ENCODE measurements around the gene FBXL14. TPM values are rescaled to one million over a fixed set of nuclear protein-coding genes. Genes with fewer than 3 reads are reported as not detected.

FBXL14 gene
- total and polyA plus RNA-seq, 7 donors = 2.9 to 13.8 (median 5.2) TPM

- ATAC-seq (no peak), DNase-seq (peak in 1 of 2 donors; percentile 60)
- Histone ChIP-seq H3K4me3 (peak overlapping the region; percentile 96), H3K27ac (peak overlapping the region; percentile 91), H3K36me3 (ENCODE audit: insufficient read depth in 1 of 2, low read depth in 1 of 2) (no peaks in the 10 kb centered on the region), H3K9me3 (no peaks in the 10 kb centered on the region), H3K27me3 (ENCODE audit: insufficient read depth in 3 of 3, low read length in 2 of 3) (no peaks in the 10 kb centered on the region), H3K4me1 (peaks cover 55% of the 10 kb centered on the region)
- WGBS, 3 donors = 34 to 53% (median 39%) methylated on average over 24 to 27 of the region's 27 CpGs
- intact Hi-C loops (cut with DNase I) = no loop called here
- TF ChIP-seq CTCF (IDR thresholded peaks at IDR 0.05) = no peak
Measured at GRCh38 chr12:1592444-1593173, 1.8 kb downstream of the FBXL14 start.

GRCh38 chr12:1591543-1591942 is 2.8 kb downstream of the FBXL14 start:
- H3K27ac ChIP-seq = peak overlapping the region; percentile 12

GRCh38 chr12:1591034-1591433 is 3.3 kb downstream of the FBXL14 start:
- no peak for DNase-seq
- ATAC-seq = no peak
- Histone ChIP-seq H3K27me3 (ENCODE audit: insufficient read depth in 3 of 3, low read length in 2 of 3) (no peaks in the 10 kb centered on the region), H3K4me1 (peaks cover 55% of the 10 kb centered on the region), H3K4me3 (peak overlapping the region; percentile 96), H3K36me3 (ENCODE audit: insufficient read depth in 1 of 2, low read depth in 1 of 2) (no peaks in the 10 kb centered on the region), H3K27ac (no peak overlapping the region), H3K9me3 (no peaks in the 10 kb centered on the region)
- intact Hi-C loops (cut with DNase I) = no loop called here
- TF ChIP-seq CTCF (IDR thresholded peaks at IDR 0.05) = no peak
- 41 to 48% (median 41%) methylated on average over 3 of the region's 3 CpGs for WGBS, 3 donors

More at GRCh38 chr12:1591543-1591942, 2.8 kb downstream of the FBXL14 start:
- Histone ChIP-seq H3K4me3 (peak overlapping the region; percentile 96), H3K9me3 (no peaks in the 10 kb centered on the region), H3K4me1 (peaks cover 55% of the 10 kb centered on the region), H3K36me3 (ENCODE audit: insufficient read depth in 1 of 2, low read depth in 1 of 2) (no peaks in the 10 kb centered on the region), H3K27me3 (ENCODE audit: insufficient read depth in 3 of 3, low read length in 2 of 3) (no peaks in the 10 kb centered on the region)
- WGBS, 3 donors = 42 to 55% (median 48%) methylated on average over 4 of the region's 4 CpGs
- DNase-seq = no peak
- ATAC-seq = no peak
- no peak for TF ChIP-seq CTCF (IDR thresholded peaks at IDR 0.05)
- intact Hi-C loops (cut with DNase I) = no loop called here

GRCh38 chr12:1590221-1590979 is 4.0 kb downstream of the FBXL14 start:
- H3K9me3 ChIP-seq = no peaks in the 10 kb centered on the region
- no peak for DNase-seq
- H3K4me3 ChIP-seq = peak overlapping the region; percentile 96
- intact Hi-C loops (cut with DNase I) = no loop called here
- H3K27ac ChIP-seq = no peak overlapping the region
- no peak for TF ChIP-seq CTCF (IDR thresholded peaks at IDR 0.05)
- WGBS, 3 donors = 38 to 49% (median 38%) methylated on average over 12 of the region's 12 CpGs
- peaks cover 52% of the 10 kb centered on the region for H3K4me1 ChIP-seq
- H3K36me3 ChIP-seq (ENCODE audit: insufficient read depth in 1 of 2, low read depth in 1 of 2) = no peaks in the 10 kb centered on the region
- no peaks in the 10 kb centered on the region for H3K27me3 ChIP-seq (ENCODE audit: insufficient read depth in 3 of 3, low read length in 2 of 3)
- no peak for ATAC-seq

All from psoas muscle (tissue), 8 donors.